Measurements from ENCODE around the gene CYP17A1. TPM values are rescaled to one million over a fixed set of nuclear protein-coding genes. Genes with fewer than 3 reads are reported as not detected.

Gene CYP17A1
- total RNA-seq, 2 experiments from 2014 or later, result not detected

Other genes with a start within 250 kb of the CYP17A1 start
- gene TRIM8, start 192.9 kb downstream of the CYP17A1 start, total RNA-seq, result 10 to 100 TPM; 46.8 to 50.3 TPM
- gene ARL3, start 123.0 kb downstream of the CYP17A1 start, total RNA-seq, result 10 to 100 TPM; 10.1 to 11.1 TPM
- 10 to 100 TPM; 14.7 to 17.8 TPM for gene SFXN2, start 122.8 kb downstream of the CYP17A1 start, total RNA-seq
- 10 to 100 TPM; 14.6 to 15.9 TPM for gene WBP1L, start 93.5 kb downstream of the CYP17A1 start, total RNA-seq
- gene BORCS7, start 16.8 kb upstream of the CYP17A1 start, total RNA-seq, result 1 to 10 TPM; 5.0 to 5.9 TPM
- gene AS3MT, start 32.1 kb upstream of the CYP17A1 start, total RNA-seq, result under 1 TPM; 0.59 to 0.85 TPM
- 1 to 10 TPM; 4.0 to 4.2 TPM for gene CNNM2, start 80.9 kb upstream of the CYP17A1 start, total RNA-seq

Data from activated CD4-positive, alpha-beta memory T cell treated with anti-CD3 and anti-CD28 coated beads for 36 hours (primary cell).